Gastrocnemius medialis (tissue), 4 donors: ENCODE results near the gene WAPL. TPM values are rescaled to one million over a fixed set of nuclear protein-coding genes. Genes with fewer than 3 reads are reported as not detected.

ENCODE experiments used
- ATAC-seq, 2 donors: fragments of 150-250 bp; one replicate each; pipeline ENCODE4 v1.9.1; 2016
- DNase-seq, 2 donors: peaks; one replicate each; pipeline ENCODE4 v3.0.0-alpha.2; 2019
- H3K27ac ChIP-seq, 4 donors: fragments of 200-600 bp; sonication (generic); 1 replicate in 1 of 4; 2 replicates in 3 of 4; pipeline ENCODE4 v1.5.1; 2016 to 2018; ENCODE audit warnings: mild to moderate bottlenecking in 2 of 4, moderate library complexity in 1 of 4
- H3K27me3 ChIP-seq, 3 donors: fragments of 200-600 bp; sonication (generic) in 2 of 3; 1 replicate in 1 of 3; 2 replicates in 2 of 3; pipeline versions ENCODE4 v1.5.1 to v1.6.0; 2016 to 2019; ENCODE audit warnings: mild to moderate bottlenecking in 1 of 3, moderate library complexity in 1 of 3
- H3K36me3 ChIP-seq, 2 donors: fragments of 200-600 bp; sonication (generic) in 1 of 2; one replicate each; pipeline ENCODE4 v1.5.1; 2017 to 2018
- H3K4me1 ChIP-seq, 2 donors: fragments of 200-600 bp; sonication (generic) in 1 of 2; one replicate each; pipeline ENCODE4 v1.5.1; 2016 to 2017; ENCODE audit warnings: mild to moderate bottlenecking in 2 of 2
- H3K4me3 ChIP-seq, 4 donors: fragments of 200-600 bp; sonication (generic) in 3 of 4; 1 replicate in 1 of 4; 2 replicates in 3 of 4; pipeline ENCODE4 v1.5.1; 2016 to 2019; ENCODE audit warnings: mild to moderate bottlenecking in 2 of 4
- H3K9me3 ChIP-seq, 3 donors: fragments of 200-600 bp; sonication (generic) in 2 of 3; 1 replicate in 1 of 3; 2 replicates in 2 of 3; pipeline ENCODE4 v1.5.1; 2016 to 2019
- POLR2A ChIP-seq, 2 donors: fragments of 450-650 bp; IDR thresholded peaks; one replicate each; pipeline ENCODE4 v1.6.1; 2017; ENCODE audit warnings: antibody characterized with exemption in 2 of 2, mild to moderate bottlenecking in 2 of 2, moderate library complexity in 2 of 2
- in situ Hi-C, 4 donors: fragments of 200-750 bp; cut with MboI; loops; one replicate each; pipeline versions ENCODE4 v1.15.0 to v1.8.0; 2017; ENCODE audit warnings: low sequenced_read_pairs in 4 of 4
- intact Hi-C: fragments of 100-400 bp; cut with DNase I; formaldehyde crosslinking; loops from one replicate; pipeline ENCODE4 v1.15.1; 2023; ENCODE audit warnings: low total_unique reads
- total RNA-seq, 4 donors: library from RNA; depleted of rRNA; stranded (reverse); fragments of >200 nt; gene quantifications; one replicate each; pipeline versions ENCODE4 v1.1.0 to v1.2.3, GENCODE V29; 2016
- TF ChIP-seq, protein P1 (sequence below), 5 experiments: fragments of 450-650 bp in 3 of 5; fragments of 200-600 bp in 2 of 5; sonication (generic) in 2 of 5; IDR thresholded peaks in 4 of 5; conservative IDR thresholded peaks in 1 of 5; 1 replicate in 4 of 5; 2 replicates in 1 of 5; pipeline ENCODE4 v1.5.1; 2016 to 2019; ENCODE audit warnings: antibody characterized with exemption in 5 of 5, mild to moderate bottlenecking in 3 of 5, moderate library complexity in 3 of 5

Gene WAPL
- total RNA-seq, 4 donors from 2014 or later = 36.9 to 43.4 (median 39.6) TPM

DNA sequence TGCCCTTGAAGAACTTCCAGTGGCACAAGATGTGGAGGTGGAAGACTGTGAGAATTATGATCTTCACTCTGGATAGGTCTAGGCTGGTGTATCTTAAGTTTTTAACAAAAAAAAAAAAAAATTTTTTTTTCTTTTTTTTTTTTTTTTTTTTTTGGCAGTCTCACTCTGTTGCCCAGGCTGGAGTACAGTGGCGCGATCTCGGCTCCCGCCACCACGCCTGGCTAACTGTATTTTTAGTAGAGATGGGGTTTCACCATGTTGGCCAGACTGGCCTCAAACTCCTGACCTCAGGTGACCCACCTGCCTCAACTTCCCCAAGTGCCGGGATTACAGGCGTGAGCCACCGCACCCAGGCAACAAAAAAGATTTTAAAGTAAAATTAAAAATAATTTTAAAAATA, 37.9 kb downstream of the WAPL start:
- DNase-seq (no peak), ATAC-seq (no peak)
- no peaks in the 10 kb centered on the region for H3K9me3 ChIP-seq
- no peaks in the 10 kb centered on the region for H3K27me3 ChIP-seq
- H3K4me3 ChIP-seq = no peak overlapping the region
- H3K4me1 ChIP-seq = peaks cover 8 to 20% of the 10 kb centered on the region in 2 donors
- in situ Hi-C loops = no loop called here
- no peak for TF ChIP-seq POLR2A (IDR thresholded peaks at IDR 0.05)
- TF ChIP-seq, protein P1, sequence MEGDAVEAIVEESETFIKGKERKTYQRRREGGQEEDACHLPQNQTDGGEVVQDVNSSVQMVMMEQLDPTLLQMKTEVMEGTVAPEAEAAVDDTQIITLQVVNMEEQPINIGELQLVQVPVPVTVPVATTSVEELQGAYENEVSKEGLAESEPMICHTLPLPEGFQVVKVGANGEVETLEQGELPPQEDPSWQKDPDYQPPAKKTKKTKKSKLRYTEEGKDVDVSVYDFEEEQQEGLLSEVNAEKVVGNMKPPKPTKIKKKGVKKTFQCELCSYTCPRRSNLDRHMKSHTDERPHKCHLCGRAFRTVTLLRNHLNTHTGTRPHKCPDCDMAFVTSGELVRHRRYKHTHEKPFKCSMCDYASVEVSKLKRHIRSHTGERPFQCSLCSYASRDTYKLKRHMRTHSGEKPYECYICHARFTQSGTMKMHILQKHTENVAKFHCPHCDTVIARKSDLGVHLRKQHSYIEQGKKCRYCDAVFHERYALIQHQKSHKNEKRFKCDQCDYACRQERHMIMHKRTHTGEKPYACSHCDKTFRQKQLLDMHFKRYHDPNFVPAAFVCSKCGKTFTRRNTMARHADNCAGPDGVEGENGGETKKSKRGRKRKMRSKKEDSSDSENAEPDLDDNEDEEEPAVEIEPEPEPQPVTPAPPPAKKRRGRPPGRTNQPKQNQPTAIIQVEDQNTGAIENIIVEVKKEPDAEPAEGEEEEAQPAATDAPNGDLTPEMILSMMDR (IDR thresholded peaks at IDR 0.05 in 4 of 5, conservative IDR thresholded peaks at IDR 0.05 in 1 of 5) = no peak
- peaks cover 0 to 19% of the 10 kb centered on the region in 2 donors for H3K36me3 ChIP-seq
- H3K27ac ChIP-seq = no peak overlapping the region
- intact Hi-C loops = no loop called here

- Histone ChIP-seq H3K9me3 (no peaks in the 10 kb centered on the region), H3K27ac (peak overlapping the region in 1 of 4 donors; percentile 17), H3K36me3 (peaks cover 0 to 9% of the 10 kb centered on the region in 2 donors), H3K4me1 (peaks cover 4 to 14% of the 10 kb centered on the region in 2 donors), H3K4me3 (no peak overlapping the region), H3K27me3 (no peaks in the 10 kb centered on the region)
- DNase-seq (no peak), ATAC-seq (no peak)
- TF ChIP-seq, protein P1 (IDR thresholded peaks at IDR 0.05 in 4 of 5, conservative IDR thresholded peaks at IDR 0.05 in 1 of 5) = no peak
- TF ChIP-seq POLR2A (IDR thresholded peaks at IDR 0.05) = no peak
- intact Hi-C loops (no loop called here), in situ Hi-C loops (no loop called here)
These were observed 39.8 kb downstream of the WAPL start for GRCh38 chr10:86481761-86482160.

DNA sequence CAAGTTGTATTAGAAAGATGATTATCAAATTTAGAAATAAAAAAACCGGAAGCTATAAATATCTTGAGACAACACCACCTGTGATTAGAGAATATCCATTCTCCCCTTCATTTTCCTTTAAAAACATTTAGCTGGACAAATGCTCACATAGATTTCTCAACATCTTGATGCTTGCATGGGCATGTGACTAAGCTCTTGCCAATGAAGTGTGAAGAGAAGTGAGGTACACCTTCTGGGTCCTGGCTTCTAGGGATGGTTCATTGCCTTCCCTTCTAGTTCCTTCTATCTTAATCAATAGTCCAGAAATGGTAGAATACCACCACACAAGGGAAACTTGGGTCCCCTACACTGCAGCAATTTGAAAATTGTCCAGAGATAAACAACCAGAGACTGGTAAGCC, 41.0 kb downstream of the WAPL start:
- H3K36me3 ChIP-seq = peaks cover 0 to 12% of the 10 kb centered on the region in 2 donors
- peaks cover 4 to 8% of the 10 kb centered on the region in 2 donors for H3K4me1 ChIP-seq
- intact Hi-C loops = no loop called here
- no peaks in the 10 kb centered on the region for H3K27me3 ChIP-seq
- no peak overlapping the region for H3K4me3 ChIP-seq
- H3K27ac ChIP-seq = no peak overlapping the region
- no peaks in the 10 kb centered on the region for H3K9me3 ChIP-seq
- DNase-seq (no peak), ATAC-seq (no peak)
- no peak for TF ChIP-seq POLR2A (IDR thresholded peaks at IDR 0.05)
- TF ChIP-seq, protein P1 (IDR thresholded peaks at IDR 0.05 in 4 of 5, conservative IDR thresholded peaks at IDR 0.05 in 1 of 5) = no peak
- in situ Hi-C loops = no loop called here

DNA sequence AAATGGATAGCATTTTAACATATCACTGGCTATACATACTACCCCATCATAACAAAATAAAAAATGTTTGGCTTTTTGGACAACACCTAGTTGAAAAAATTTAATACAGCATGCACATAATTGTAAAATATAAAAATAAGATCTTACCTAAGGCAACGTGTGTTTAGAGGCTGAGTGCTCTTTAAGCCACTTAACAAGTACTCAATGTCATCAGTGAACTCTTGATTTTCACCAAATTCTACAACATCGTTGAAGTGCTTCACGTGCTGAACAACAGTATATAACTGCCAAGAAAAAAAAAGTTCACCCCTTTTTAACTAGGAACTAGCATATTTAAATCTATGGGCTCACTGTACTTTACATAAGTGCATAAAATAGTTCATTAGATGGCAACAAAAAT, 49.5 kb downstream of the WAPL start:
- no peak for DNase-seq
- intact Hi-C loops (no loop called here), in situ Hi-C loops (no loop called here)
- peaks cover 0 to 66% of the 10 kb centered on the region in 2 donors for H3K36me3 ChIP-seq
- no peaks in the 10 kb centered on the region for H3K9me3 ChIP-seq
- no peak for ATAC-seq
- H3K27me3 ChIP-seq = no peaks in the 10 kb centered on the region
- H3K4me1 ChIP-seq = no peaks in the 10 kb centered on the region
- TF ChIP-seq, protein P1 (IDR thresholded peaks at IDR 0.05 in 4 of 5, conservative IDR thresholded peaks at IDR 0.05 in 1 of 5) = no peak
- no peak for TF ChIP-seq POLR2A (IDR thresholded peaks at IDR 0.05)
- no peak overlapping the region for H3K27ac ChIP-seq
- H3K4me3 ChIP-seq = no peak overlapping the region
